ENCODE results near the gene SLC44A4.

DNA sequence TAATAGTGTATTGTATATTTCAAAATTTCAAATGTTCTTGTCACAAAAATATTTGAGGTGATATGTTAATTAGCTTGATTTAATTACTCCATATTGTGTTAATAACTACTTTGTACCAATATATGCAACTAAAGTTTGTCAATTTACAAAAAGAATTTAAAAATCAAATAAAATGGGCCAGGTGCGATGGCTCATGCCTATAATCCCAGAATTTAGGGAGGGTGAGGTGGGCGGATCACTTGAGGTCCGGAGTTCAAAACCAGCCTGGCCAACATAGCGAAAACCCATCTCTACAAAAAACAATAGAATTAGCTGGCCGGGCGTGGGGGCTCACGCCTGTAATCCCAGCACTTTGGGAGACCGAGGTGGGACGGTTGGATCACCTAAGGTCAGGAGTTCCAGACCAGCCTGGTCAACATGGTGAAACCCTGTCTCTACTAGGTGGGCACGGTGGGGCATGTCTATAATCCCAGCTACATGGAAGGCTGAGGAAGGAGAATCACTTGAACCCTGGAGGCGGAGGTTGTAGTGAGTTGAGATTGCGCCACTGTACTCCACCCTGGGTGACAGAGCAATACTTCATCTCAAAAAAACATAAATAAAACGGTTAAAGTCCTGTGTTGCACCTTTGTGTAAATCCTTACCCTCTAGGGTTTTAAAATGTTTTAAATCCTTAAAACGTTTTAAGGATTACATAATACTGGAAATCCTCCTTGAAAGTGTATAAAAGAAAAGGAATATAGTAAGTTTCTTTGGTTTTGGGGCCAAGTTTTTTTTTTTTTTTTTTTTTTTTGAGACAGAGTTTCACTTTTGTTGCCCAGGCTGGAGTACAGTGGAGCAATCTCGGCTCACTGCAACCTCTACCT is 47.2 kb downstream of the SLC44A4 start:
- TF ChIP-seq, protein P1, sequence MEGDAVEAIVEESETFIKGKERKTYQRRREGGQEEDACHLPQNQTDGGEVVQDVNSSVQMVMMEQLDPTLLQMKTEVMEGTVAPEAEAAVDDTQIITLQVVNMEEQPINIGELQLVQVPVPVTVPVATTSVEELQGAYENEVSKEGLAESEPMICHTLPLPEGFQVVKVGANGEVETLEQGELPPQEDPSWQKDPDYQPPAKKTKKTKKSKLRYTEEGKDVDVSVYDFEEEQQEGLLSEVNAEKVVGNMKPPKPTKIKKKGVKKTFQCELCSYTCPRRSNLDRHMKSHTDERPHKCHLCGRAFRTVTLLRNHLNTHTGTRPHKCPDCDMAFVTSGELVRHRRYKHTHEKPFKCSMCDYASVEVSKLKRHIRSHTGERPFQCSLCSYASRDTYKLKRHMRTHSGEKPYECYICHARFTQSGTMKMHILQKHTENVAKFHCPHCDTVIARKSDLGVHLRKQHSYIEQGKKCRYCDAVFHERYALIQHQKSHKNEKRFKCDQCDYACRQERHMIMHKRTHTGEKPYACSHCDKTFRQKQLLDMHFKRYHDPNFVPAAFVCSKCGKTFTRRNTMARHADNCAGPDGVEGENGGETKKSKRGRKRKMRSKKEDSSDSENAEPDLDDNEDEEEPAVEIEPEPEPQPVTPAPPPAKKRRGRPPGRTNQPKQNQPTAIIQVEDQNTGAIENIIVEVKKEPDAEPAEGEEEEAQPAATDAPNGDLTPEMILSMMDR (IDR thresholded peaks at IDR 0.05) = no peak
- TF ChIP-seq EP300 (IDR thresholded peaks at IDR 0.05) (no peak), POLR2AphosphoS5 (IDR thresholded peaks at IDR 0.05) (peak in 1 of 3 donors; percentile 11)
